Stimulated activated naive CD8-positive, alpha-beta T cell treated with anti-CD3 and anti-CD28 coated beads, Interleukin-15, Interleukin-2, amounts not matched to agents 100 ng/mL and 50 ng/mL, for 24 hours (primary cell): ENCODE data around the gene DHX16.
A peak's percentile ranks its signal among the peaks of the same experiment; 100 is the strongest.

ENCODE experiments used
- H3K27ac Mint-ChIP-seq: one replicate; pipeline ENCODE4 v1.8.0; 2021; ENCODE audit warnings: mild to moderate bottlenecking, mixed read lengths
- H3K27me3 Mint-ChIP-seq: one replicate; pipeline ENCODE4 v1.8.0; 2021; ENCODE audit warnings: mixed read lengths
- H3K36me3 Mint-ChIP-seq: one replicate; pipeline ENCODE4 v1.8.0; 2021; ENCODE audit warnings: low read depth, mixed read lengths
- H3K4me1 Mint-ChIP-seq: one replicate; pipeline ENCODE4 v1.8.0; 2021; ENCODE audit warnings: low read depth, mixed read lengths
- H3K4me3 Mint-ChIP-seq: one replicate; pipeline ENCODE4 v1.8.0; 2021; ENCODE audit warnings: mild to moderate bottlenecking, mixed read lengths
- H3K9me3 Mint-ChIP-seq: one replicate; pipeline ENCODE4 v1.8.0; 2021; ENCODE audit warnings: mixed read lengths

Gene DHX16

DNA sequence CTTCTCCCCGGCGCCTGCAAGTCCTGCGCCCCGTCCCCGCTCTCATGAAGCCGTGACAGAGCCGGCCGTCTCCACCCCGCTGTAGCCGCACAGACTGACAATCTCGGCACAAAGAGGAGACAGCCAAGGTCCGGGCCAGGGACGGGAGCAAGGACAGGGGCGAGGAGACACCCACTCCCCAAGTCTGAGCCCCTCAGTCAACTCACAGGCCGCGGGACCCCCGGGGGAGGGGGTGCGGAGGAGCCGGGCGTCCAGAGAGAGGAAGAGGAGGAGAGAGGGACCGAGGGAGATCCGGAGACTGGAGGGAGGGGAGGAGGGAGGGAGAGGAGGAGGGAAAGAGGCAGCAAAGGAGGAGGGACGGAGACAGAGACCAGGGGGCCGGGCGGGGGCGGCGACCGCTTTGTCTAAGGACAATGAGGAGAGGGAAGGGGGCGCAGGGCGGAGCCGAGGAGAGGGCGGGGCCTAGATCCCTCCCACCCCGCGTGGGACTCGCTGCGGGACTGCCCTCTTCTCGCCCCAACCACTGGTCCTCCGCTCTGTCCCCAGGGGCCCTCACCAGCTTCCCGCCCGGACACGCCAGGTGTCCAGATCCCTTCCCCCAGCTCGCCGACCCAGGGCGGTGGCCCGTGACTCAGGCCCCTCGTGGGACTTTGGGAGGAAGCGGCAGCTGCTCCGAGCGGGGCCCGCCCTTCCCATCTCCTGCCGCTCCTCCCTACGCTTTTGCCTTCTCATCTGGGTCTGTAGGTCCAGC lies 14.3 kb upstream of the DHX16 start:
- no peaks in the 10 kb centered on the region for H3K27me3 Mint-ChIP-seq
- H3K4me1 Mint-ChIP-seq, result peaks cover 42% of the 10 kb centered on the region
- no peaks in the 10 kb centered on the region for H3K9me3 Mint-ChIP-seq
- H3K36me3 Mint-ChIP-seq, result peaks cover 33% of the 10 kb centered on the region
- peak overlapping the region; percentile 95 for H3K27ac Mint-ChIP-seq
- H3K4me3 Mint-ChIP-seq, result peak overlapping the region; percentile 97

DNA sequence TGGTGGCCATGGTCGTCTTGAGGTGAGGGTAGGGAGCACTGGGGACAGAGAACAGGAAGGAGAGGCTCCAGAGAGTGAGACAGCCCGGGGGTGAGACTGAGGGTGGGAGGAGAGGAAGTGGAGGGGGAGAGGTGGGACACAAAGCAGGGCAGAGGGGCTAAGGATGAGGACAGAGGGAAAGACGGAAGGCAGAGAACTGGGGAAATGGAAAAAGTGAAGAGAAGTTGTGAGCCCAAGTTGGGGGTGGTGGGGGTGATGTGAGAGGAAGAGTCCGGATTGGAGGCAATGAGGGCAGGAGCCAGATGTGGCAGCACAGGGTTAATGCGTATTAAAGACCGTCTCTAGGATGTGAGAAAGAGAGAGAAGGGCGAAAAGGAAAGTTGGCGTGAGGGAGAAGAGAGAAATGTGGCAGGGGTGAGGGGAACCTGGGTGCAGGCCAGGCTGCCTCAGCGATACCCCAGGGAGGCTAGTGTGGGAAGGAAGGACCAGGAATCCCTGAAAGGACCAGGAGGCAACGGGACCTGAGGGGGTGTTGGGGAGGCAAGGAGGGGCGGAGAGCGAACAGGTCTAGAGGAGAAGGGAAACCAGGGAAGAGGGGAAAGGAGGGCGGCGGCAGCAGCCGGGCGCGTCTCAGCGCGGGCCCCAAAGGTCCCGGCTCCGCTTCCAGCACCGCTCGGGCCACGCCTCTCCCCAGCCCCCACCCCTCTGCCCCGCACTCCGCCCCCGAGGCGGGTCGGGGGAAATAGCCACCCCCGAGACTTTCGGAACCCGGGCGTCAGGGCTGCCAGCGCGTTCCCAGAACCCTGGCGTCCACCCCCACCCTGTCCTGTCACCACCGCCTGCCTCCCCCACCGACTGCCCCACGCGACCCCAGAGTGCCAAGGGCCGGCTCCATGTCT lies 13.5 kb upstream of the DHX16 start, which contains the start of gene PPP1R18:
Gene PPP1R18, minus strand, starts transcription at position 637 of the 899 bp plus-strand sequence. Its CDS starts 627 bp downstream, at position 10.
- H3K9me3 Mint-ChIP-seq, result no peaks in the 10 kb centered on the region

DNA sequence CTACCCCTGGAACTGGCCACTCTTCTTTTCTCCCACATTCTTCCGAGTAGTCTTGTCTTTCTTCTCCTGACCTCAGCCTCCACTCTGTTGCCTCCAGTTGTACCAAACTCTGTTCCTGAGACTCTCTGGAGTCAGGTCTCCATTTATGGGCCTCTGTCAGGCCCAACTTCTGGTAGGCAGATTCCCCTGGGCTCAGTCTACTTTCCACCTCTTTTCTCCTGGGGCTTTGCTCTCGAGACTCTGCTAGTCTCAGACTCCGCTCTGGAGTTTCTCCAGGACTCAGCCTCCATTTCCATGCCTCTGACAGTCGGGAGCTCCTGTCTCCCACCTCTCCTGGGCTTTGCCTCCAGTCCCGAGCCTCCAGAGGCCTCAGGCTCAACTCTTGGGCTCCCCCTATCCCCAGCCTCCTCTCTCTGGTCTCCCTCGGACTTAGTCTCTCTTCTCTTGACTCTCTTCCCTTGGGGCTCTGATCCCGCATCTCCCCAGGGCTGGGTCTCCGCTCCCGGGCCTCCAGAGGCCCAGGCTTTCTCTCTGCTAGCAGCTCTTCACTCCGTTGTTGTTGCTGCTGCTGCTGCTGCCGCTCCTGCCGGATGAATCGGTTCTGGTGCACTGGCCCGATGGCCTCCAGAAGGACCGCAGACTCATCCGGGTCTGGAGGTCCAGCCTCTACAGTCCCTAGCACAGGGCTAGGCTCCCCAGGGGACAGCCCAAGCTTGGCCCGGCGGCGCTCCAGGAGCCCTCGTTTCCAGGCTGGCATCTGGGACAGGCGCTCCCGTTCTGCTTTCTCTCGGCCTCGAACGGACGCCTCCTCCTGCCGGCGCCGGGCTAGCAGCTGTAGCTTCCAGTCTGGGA lies 12.6 kb upstream of the DHX16 start:
- H3K4me3 Mint-ChIP-seq, result peak overlapping the region; percentile 97
- peaks cover 44% of the 10 kb centered on the region for H3K4me1 Mint-ChIP-seq
- peak overlapping the region; percentile 95 for H3K27ac Mint-ChIP-seq
- peaks cover 48% of the 10 kb centered on the region for H3K36me3 Mint-ChIP-seq
- H3K27me3 Mint-ChIP-seq, result no peaks in the 10 kb centered on the region
- H3K9me3 Mint-ChIP-seq, result no peaks in the 10 kb centered on the region

More for the DNA sequence above, 13.5 kb upstream of the DHX16 start, which contains the start of gene PPP1R18:
- Mint-ChIP-seq H3K27me3 (no peaks in the 10 kb centered on the region), H3K27ac (peak within 1 kb of the TSS; percentile 95), H3K4me1 (peaks cover 43% of the 10 kb centered on the region), H3K4me3 (peak within 1 kb of the TSS; percentile 97), H3K36me3 (peaks cover 41% of the 10 kb centered on the region)

DNA sequence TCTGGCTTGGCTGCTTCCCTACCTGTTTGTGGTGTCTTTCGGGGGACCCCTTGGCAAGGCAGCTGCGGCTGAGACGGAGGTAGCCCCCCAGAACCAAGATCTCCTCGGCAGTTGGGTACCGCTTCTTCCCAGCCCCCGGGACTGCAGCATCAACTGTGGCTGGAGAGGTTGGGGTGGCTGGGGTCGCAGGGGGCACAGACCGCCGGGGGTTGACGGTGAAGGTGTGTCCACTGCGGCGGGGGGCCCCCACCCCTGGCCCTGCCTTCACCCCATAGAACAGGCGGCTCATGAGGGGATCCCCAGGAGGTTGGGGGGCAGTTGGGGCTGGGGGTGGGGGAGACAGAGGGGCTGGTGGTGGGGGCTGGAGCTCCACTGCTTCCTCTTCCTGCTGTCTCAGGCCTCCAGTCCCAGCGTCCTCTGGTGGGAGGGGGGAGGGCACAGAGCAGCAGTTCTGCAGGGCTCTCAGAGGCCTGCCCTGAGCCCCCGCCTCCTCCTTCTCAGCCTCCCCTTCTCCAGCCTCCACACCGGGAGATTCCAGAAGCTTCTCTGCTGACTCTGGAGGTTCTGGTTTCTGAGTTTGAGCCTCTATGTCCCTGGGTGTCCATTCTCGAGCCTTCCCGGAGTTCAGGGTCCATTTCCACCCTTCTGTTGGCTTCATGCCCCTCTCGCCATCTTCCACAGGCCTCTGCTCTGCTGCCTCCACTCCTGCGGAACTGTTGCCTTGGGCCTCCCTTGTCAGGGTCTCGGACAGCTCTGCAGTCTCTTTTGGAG lies 11.8 kb upstream of the DHX16 start:
- peak overlapping the region; percentile 97 for H3K4me3 Mint-ChIP-seq
- peak overlapping the region; percentile 95 for H3K27ac Mint-ChIP-seq
- no peaks in the 10 kb centered on the region for H3K9me3 Mint-ChIP-seq
- no peaks in the 10 kb centered on the region for H3K27me3 Mint-ChIP-seq
- peaks cover 56% of the 10 kb centered on the region for H3K36me3 Mint-ChIP-seq
- H3K4me1 Mint-ChIP-seq, result peaks cover 44% of the 10 kb centered on the region

DNA sequence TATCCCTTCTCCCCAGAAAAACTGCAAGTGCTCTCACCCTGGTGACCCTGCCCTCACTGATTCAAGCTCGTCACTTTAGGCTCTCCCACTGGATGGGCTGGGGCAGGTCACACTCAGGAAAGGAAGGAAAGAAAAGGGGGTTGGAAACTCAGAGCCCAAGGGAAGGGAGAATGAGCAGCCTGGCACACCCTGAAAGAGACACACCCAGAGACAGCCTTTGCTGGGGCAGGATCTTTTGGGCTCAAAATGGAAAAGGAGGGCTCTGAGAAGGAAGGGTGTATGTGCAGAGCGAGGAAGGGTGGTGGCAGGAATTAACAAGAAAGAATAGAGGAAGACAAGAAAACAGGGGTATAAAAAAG lies 11.2 kb upstream of the DHX16 start:
- peak overlapping the region; percentile 95 for H3K27ac Mint-ChIP-seq
- no peaks in the 10 kb centered on the region for H3K9me3 Mint-ChIP-seq
- H3K4me1 Mint-ChIP-seq, result peaks cover 44% of the 10 kb centered on the region

DNA sequence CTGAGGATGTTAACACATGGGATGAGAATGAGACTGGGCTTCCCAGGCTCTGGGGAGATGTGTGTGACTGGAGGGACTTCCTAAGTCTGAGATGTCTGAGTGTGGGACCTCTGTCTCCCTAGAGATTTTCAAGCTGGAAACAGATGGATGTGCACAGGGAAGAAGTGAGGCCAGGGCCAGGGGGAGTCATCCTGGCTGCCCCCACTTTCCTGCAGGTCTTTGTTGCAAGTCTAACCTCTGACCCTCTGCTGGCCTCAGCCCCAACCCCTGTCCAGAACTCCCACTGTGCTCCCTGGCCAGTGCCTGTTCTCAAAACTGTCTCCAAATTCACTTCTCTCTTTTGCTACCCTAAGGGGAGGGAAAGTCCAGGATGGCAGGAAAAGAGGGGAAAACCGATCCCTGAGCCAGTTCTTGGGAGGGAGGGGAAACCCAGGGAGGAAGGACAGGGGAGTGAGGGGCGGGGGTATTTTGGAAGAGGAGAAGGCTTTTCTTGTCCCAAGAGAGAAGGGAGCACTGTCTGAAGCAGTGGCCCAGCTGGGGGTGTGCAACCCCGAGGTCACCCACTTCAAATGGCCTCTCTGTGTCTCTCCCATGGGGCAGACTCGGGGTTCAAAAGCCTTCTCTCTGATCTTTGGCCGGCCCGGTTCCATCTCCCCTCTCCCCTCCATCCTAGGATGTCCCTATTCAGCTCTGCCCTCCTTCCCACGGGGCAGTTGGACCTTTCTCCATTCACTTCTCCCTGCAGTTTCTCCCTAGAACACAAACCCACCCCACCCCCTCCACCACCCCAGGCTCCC lies 10.6 kb upstream of the DHX16 start:
- Mint-ChIP-seq H3K9me3 (no peaks in the 10 kb centered on the region), H3K36me3 (peaks cover 66% of the 10 kb centered on the region), H3K27ac (peak overlapping the region; percentile 95), H3K27me3 (no peaks in the 10 kb centered on the region), H3K4me1 (peaks cover 43% of the 10 kb centered on the region), H3K4me3 (peak overlapping the region; percentile 97)

More for the DNA sequence above, 11.2 kb upstream of the DHX16 start:
- no peaks in the 10 kb centered on the region for H3K27me3 Mint-ChIP-seq
- H3K36me3 Mint-ChIP-seq, result peaks cover 62% of the 10 kb centered on the region
- H3K4me3 Mint-ChIP-seq, result peak overlapping the region; percentile 97

DNA sequence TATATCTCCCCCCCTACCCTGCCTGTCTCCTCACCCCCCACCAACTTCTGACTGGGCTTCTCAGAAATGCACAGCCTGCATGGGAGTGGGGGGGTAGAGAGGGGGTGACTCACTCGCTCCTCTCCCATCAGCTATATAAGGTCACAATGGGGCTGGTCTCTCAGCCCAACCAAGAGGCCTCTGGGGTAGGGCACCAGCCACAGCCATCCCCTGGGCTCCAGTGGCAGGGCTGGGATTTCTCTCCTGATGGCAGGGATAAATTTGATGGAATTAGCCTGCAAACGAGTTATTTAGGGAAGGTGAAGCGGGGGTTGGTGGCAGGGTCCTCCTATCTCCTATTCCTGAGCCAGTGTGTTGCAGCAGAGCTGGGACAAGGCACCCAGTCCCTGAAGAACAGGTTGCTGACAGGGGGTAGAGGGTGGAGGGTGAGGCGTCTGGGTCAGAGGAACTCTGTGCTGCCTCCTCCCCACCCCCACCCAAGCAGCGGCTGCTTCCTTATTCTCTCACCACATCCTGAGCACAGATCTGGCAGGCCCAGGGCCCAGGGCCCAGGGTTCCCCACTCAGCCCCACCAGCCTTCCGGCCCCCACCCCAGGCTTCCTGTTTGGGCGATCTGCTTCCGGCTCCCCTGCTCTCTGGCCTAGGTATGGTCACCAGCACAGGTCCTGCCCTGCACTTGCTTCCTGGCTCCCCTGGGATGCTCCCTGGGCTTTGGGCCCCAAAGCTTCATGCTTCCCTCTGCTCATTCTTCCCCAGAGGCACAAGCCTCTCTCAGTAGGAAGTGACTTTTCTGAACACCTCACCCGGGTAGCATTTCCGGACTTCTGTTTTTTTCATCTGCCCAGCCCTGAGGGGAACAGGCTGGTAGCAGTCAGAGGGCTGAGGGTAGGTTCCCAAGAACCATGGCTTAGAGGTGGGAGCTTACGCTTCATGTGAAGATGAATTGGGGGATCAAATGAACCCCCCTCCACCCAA lies 9.6 kb upstream of the DHX16 start:
- peak overlapping the region; percentile 97 for H3K4me3 Mint-ChIP-seq
- no peaks in the 10 kb centered on the region for H3K27me3 Mint-ChIP-seq
- peaks cover 33% of the 10 kb centered on the region for H3K4me1 Mint-ChIP-seq
- H3K27ac Mint-ChIP-seq, result peak overlapping the region; percentile 95
- peaks cover 72% of the 10 kb centered on the region for H3K36me3 Mint-ChIP-seq
- no peaks in the 10 kb centered on the region for H3K9me3 Mint-ChIP-seq

DNA sequence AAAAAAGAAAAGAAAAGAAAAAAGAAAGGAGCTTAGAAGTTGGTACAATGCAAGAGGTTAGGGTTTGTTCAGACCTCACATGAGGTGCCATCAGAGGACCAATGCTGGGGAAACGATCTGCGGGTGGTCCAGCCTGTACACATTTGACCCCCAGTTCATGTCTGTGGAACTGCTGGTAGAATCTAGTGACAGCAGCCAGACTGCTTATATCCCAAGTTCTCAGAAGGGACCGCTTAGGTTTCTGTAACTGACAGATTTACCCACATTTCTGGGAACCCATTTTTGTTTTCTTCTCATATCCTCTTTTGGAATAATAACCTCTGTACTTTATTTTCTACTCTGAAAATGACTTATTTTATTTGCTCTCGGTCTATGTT lies 8.9 kb upstream of the DHX16 start:
- Mint-ChIP-seq H3K4me1 (peaks cover 33% of the 10 kb centered on the region), H3K36me3 (peaks cover 78% of the 10 kb centered on the region), H3K27me3 (no peaks in the 10 kb centered on the region)

DNA sequence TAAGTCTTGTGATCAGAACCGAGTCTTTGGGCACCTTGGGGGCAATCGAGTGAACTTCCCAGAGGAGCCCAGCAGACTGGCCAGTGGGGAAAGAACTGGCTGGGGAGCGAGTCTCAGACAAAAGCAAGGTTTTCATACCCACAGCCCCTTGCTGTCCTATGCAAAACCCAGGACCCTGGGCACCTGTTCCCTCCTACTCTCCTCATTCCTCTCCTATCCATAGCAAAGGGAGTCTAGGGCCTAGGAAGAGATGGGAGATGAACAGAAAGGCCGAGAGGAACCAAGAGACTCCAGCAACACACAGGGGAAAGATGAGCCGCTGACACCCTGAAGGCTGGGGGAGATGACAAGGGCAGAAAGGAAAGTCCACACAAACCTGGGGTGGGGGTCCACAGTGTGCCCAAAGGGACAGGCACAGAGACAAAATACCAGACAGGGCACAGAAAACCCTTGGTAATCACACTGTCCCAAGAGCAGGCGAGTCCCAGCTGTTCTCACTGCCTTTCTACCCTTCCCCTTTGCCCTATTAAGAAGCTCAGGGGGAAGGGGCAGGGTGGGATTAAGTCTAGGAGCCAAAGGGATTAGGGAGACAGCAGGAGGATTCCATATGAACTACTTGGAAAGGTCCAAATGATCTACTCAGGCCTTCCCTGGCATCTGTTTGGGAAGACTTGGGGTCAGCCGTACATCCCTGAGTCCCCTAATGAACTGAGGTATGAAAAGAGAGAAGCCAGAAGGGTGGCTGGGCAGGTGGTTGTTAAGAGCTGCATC lies 7.1 kb upstream of the DHX16 start:
- Mint-ChIP-seq H3K27me3 (no peaks in the 10 kb centered on the region), H3K27ac (peak overlapping the region; percentile 95), H3K4me1 (peaks cover 33% of the 10 kb centered on the region), H3K4me3 (peak overlapping the region; percentile 97), H3K9me3 (no peaks in the 10 kb centered on the region), H3K36me3 (peaks cover 81% of the 10 kb centered on the region)

More for the DNA sequence above, 8.9 kb upstream of the DHX16 start:
- Mint-ChIP-seq H3K4me3 (peak overlapping the region; percentile 97), H3K27ac (peak overlapping the region; percentile 95), H3K9me3 (no peaks in the 10 kb centered on the region)

DNA sequence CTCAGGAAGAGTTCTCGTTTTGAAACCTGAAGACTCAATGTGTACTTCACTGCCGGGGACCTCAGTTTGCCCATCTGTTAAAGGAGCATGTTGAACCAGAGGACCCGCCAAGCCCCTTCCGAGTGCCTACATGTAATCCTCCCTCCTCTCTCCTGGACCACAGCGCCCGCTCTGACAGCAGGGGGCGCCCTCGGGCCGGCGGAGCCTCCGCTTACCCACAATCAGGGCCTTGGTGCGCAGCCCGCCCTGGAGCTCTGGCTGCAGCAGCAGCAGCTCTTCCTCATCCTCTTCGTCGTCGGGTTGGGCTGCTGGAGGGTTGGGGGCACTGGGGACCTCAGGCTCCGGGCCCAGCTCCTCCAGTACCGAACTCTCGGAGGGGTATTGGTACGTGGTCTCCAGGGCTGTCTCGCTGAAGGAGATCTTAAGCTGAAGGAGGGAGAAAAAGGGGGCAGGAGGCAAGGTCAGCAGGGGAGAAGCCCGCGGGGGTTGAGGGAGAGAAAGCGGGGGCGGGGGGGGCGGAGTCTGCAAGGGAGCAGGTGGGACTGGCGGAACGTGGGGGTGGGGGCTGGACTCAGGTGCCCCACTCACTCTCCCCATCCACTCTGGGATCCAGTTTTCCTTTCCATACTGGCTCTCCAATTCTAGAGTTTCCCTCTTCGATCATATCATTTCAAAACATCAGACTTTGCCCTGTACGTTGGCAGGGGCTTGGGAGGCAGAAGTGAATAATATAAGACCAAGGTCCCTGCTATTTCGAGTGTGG lies 6.3 kb upstream of the DHX16 start:
- Mint-ChIP-seq H3K36me3 (peaks cover 75% of the 10 kb centered on the region), H3K27ac (peak overlapping the region; percentile 95), H3K9me3 (no peaks in the 10 kb centered on the region), H3K4me1 (peaks cover 33% of the 10 kb centered on the region), H3K4me3 (peak overlapping the region; percentile 97), H3K27me3 (no peaks in the 10 kb centered on the region)

DNA sequence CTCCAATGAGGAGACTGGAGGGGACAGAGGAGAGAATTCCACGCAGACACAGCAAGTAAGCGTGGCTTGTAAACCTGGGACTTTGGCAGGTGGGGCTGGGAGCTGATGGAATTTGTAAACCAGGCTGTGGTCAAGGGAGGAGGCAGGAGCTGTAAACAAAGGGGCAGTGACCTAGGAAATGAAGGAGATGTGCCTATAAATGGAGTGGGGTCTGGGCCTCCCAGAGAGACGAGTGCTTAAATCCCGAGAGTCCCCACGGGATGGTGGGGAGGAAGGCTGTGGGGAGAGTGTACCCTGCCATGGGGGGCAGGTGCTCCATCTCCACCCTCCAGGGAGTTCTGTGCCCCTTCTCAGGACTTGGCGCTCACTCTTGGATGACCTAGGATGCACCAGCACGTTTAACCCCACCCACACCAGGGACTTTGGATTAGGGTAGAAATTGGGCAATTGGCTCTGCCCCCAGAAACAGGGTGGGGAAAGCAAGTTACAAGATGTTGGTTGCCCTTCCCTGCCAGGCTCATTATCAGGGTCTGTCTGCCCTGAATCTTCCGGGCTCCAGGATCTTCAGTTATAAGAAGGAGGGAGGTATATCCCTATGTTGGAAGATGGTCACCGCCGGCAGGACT lies 4.0 kb upstream of the DHX16 start:
- no peak overlapping the region for H3K4me3 Mint-ChIP-seq
- peaks cover 34% of the 10 kb centered on the region for H3K4me1 Mint-ChIP-seq
- H3K36me3 Mint-ChIP-seq, result peaks cover 53% of the 10 kb centered on the region

More for the DNA sequence above, 4.0 kb upstream of the DHX16 start:
- no peaks in the 10 kb centered on the region for H3K9me3 Mint-ChIP-seq
- no peak overlapping the region for H3K27ac Mint-ChIP-seq
- H3K27me3 Mint-ChIP-seq, result no peaks in the 10 kb centered on the region
